GM19099 (cell line): ENCODE results near the gene BEAN1.

Experiments
- POLR2A ChIP-seq: IDR thresholded peaks from 3 replicates; pipeline ENCODE4 v1.6.1; 2011; ENCODE audit warnings: low read depth; ENCODE audit not compliant: insufficient read length; ENCODE audit errors: extremely low read depth

BEAN1 gene

DNA sequence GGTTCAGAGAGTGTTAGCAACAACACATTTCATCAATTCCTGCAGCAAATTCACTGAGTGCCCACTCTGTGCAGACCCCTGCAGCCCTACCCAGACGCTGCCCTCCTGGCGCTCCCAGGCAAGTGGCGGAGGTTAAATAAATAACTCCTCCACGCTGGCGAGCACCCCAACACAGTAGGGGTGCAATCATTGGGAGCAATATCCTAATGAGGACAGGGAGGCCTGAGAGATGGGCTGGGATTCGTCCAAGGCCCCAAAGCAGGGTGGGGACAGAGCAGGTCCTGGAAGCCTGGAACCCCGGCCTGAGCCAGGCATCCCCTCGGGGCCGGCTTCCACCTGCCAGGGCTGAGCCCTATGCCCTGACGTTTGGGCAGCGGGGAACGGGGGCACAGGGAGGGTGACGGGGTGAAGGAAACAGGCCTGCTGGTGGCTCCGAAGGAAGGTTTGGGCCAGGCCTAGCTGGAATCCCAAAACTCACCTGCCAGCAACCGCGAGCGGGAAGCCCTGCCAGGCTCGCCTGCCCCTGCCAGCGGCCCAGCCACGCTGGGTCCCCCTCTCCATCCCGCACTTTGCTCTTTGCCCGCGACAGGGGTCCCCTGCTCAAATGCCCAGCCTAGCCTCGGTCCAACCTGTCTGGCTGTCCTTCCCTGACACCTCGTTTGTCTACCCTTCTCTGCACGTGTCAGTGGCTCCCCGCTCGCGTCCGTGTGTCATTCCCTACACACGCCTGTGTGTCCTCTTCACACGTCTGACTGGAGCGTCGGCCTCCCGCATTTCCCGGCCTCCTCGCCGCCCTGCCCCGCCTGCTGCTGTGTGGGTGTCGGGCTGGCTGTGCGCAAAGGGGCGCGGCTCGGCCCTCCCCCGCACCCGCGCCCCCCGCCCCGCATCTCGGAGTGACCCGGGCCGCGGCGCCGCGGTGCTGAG is 721 bp upstream of the BEAN1 start:
- TF ChIP-seq POLR2A, result no peak

DNA sequence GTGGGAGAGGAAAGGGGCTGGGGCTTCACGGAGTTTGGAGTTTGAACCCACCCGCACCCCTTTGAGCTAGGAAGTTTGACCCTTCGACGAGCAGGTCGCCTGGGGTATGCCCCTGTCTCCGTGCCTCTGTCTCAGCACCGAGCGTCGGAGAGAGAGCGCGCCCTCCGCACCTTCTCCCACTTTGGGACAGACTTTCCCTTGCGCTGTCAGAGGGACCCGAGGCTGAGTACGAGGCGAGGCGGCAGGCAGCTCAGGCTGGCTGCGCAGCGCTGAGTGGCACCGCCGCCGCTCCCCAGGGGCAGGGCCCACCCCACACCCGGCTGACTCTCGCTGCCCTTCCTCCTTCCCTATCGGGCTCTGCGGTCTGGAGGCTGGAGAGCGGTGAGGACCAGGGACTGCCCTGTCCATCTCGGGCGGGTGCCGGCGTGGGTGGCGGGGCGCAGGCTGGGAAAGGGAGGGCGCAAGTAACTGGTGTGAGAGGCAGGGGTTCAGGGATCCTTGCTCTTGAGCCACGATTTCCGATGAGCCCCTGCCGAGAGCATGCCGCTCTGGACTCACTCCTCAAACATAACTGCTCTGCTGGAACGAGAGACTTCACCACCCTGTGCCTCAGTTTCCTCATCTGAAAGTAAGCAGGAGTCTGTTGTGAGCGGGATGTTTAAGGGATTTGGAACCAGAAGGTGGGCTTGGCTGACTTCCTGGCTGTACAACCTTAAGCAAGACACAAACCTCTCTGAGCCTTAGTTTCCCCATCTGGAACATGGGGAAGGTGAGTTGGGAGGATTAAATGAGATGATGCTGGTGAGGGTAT is 981 bp downstream of the BEAN1 start:
- no peak for TF ChIP-seq POLR2A

DNA sequence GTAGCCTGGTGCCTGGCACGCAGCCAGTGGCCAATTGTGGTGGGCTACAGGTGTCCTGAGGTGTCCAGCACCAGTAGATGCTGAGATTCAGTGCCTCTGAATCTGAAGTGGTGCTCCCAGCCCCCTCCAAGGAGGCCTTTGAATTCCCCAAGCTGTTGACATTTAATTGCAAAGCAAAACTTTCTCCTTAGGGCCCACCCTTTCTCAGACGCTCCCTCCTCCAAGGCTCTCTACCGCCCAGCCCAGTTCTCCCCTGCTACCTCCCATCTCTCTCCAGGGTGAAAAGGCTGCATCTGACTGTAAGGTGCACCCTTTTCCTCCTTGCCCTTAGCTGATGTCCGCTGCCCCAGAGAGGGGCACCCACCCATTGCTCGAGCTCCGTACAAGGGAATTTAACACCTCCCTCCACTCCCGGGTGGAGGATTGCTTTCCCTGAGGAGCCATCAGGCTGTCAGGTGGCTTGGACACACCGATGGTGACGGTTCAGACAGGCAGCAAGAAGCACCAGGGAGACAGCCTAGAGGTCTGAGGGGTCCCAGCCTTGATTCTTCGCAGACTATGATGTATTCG is 1.7 kb downstream of the BEAN1 start:
- TF ChIP-seq POLR2A, result no peak

DNA sequence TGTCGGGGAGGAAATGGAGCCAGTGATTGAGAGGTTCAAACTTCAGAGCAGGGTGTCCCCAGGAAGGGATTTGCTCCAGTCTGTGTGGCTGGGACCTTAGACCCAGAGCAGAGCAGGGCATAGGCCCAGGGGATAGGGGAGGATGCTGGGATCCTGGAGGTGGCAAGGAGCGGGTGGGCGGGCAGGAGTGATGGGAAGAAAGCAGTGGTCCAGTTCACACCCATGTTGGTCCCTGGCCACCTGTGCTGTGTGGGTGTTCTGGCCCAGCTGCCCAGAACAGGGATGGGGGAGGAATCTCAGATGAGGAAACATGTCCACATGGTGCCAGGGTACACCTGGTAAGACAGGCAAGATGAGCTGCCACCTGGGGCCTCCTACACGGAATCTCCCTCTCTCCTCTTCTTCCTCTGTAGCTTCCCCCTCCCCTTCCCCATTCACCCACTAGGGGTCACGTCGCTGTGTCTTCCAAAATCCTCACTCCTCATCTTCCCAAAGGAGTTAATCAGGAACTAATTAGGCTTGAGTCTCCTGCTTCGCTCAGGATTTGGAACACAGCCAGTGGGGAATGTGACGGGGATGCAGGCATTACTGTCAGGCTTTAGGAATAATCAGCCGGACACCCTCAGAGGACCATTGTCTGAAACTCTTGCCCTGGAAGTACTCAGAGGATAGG is 2.3 kb downstream of the BEAN1 start:
- TF ChIP-seq POLR2A, result no peak

DNA sequence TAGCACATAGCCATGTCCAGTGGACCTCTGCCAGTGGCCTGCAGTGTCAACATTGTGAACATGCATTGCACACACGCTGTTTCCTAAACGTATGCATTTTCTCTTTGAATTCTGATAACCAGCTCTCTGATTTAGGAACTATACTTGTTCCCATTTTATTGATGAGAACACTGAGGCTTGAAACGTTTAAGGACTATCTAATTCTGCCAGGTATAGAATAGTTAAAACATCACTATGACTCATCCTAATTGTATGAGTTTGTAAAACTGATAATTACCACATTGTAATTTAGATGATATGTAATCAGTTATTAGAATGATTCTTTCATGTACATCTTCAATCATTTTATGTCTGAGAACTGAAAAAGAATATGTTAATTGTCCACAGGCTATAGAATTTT is 3.1 kb downstream of the BEAN1 start:
- no peak for TF ChIP-seq POLR2A

DNA sequence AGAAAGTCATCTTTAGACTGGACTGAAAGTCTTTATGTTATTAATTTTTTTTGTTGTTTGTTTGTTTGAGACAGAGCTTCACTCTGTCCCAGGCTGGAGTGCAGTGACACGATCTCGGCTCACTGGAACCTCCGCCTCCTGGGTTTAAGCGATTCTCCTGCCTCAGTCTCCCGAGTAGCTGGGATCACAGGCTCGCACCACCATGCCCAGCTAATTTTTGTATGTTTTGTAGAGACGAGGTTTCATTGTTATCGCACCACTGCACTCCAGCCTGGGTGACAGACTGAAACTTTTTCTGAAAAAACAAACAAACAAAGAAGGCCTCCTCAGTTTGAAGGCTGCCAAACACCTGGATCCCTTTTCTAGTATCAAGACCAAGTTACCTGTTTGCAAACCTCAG is 4.7 kb downstream of the BEAN1 start:
- TF ChIP-seq POLR2A, result no peak

DNA sequence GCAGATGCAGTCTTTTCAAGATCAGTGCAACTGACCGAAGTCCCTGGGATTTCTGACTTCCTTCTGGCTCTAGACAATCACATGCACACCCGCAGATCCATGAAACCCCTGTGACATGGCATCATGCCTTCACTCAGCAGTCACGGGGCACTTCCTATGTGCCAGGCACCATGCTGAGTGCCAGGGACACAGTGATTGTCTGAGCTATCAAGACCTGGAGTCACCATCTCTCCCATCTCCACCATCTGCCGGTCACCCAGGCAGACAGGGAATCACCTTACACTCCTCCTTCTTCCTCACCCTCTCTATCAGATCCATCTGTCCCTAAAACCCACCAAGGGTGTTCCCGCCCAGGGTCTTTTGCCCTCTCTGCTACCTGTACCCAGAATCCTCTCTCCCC is 5.3 kb downstream of the BEAN1 start:
- no peak for TF ChIP-seq POLR2A

DNA sequence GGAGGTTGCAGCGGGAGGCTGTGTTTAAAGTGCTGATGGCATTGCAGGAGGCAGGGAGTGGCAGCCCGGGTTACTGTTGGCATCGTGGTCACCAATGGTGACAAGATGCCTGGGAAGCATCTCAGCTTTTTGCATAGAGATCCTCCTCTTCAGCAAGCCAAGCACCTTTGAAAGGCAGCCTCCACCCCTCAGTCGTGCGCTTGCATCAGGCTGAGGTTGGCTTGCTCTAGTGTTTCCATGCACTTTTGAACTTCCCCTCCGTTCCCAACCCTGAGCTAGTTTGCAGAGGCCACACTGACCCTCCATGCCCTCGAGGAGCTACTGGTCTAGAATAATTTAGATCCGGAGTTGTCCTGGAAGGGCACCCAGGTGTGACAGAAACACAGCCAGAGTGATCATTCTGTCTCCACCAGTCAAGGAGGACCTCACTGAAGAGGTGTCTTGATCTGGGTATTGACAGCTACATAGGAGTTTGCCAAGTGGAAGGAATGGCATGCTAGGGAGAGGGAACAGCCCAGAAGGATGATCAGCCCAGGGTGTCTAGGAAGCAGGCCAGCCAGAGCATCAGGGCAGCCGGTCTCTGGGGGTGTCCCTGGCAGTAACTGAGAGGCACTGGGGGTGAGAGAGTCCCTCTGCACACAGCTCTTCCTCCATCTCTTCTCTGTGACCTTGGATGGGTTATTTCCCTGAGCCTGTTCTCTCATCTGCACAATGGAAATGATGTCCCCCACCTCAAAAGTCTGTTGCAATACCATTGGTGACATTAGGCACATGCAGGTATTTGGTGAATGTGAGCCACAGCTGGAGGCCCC is 7.7 kb downstream of the BEAN1 start:
- TF ChIP-seq POLR2A, result no peak

DNA sequence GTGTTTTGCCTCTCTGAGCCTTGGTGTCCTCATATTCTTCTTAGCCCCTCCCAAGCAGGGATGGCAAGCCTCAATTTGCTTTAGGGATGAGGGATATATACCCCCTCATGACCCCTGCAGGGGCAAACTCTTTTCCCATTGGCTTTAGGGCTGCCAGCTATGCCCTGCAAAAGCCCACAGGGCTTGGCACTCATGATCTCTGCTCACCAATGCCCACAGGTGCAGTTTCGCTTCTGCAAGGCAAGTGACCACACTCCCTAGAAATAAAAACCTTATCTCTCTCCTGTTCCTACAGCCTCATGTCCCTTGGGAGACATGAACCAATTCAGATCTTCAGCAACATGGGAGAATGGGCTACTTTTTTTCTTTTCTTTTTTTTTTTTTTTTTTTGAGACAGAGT is 8.8 kb downstream of the BEAN1 start:
- TF ChIP-seq POLR2A, result no peak

DNA sequence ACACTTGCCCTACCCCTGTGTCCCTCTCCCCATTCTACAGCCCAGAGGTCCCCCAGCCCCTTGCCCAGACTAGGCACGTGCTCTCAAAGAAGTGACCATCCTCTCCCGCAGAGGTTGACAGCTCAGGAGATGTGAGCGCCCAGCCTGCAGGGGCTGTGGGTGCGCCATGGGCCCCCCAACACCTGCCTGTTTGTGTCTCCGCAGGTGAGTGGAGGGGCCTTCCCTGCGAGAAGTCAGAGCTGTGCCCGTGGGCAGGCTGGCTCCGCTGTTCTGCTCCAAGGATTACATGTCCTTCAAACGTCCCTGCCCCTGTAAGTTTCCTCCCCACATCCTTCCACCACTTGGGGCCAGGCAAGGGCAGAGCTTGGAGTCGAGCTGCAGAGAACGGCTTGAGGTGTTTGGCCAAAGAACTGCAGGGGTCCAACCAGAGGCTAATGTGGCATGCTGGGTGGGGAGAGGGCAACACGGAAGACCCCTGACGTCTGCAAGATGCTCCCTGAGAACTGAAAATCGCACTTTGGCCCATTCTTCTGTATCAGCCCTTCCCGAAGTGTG is 10.4 kb downstream of the BEAN1 start:
- TF ChIP-seq POLR2A, result no peak

DNA sequence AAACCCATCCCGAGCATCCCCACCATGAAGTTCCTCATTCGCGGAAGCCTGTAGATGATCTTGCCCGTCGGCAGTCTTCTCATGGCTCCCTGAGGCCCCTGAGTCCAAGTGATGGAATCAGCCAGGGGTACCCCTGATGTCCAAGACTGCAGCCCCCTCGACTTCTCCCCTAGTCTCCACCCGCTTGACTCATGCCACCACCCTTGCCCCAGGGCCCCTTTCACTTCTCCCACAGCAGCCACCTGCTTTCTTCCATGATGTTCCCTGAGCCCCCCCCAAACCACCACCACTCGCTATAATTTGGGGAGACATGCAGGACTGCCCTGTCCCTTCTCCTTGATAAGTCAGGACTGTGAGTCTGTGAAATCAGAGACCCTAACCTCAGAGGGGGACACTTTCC is 11.4 kb downstream of the BEAN1 start:
- no peak for TF ChIP-seq POLR2A

DNA sequence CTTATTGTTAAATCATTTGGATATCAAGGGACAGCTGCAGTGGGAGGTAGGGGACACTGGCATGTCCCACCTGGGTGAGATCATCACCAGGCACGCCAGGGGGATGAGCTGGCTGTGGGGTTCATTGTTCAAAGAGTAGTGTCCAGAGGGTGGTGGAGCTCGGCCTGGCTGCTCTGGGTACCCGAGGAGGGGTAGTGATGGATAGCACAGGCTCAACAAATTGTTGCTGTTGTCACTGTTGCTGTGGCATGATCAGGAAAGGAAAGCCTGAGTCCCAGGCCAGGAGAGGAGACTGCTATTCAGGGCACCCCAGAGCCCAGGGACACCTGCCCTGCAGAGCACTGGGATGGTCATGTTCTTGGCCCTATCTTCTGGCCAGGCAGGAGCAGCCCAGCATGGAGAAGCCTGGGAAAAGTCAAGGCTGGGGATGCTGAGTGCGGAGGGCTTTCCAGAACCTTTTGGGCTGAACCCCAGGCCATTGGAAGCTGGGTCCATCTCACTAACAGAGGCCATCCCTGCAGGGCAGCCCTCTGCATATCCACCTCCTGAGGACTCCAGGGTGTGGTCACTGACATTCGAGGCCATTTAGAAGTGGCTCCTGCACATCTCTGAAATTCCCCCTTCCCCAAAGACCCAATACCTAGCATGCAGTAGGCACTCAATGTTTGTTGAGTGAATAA is 12.1 kb downstream of the BEAN1 start:
- no peak for TF ChIP-seq POLR2A

DNA sequence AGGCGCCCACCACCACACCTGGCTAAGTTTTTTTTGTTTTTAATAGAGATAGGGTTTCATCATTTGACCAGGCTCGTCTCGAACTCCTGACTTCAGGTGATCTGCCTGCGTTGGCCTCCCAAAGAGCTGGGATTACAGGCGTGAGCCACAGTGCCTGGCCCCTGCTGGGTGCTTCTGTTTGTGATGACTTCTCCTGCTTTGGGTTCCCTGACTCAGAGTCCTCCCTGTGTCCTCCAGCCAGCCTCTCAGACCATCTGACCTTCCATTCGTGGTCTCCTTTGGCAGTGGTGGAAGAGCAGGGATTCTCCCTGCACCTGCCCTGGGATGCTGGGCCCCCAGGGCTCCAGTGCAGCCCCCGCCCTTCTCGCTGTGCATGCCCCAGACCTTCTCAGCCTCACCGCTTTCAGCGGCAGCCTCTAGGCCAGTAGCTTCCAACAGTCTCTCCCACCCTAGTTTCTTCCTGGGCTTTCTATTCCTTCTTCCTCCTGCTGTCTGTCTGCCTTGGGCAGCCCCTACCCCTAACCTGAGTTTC is 13.2 kb downstream of the BEAN1 start:
- TF ChIP-seq POLR2A, result no peak
